IPS-11a (cell line): ENCODE data around the gene PRKCI.
A peak's percentile ranks its signal among the peaks of the same experiment; 100 is the strongest.
"Not testable (repeated sequence)": the region's sequence is repeated elsewhere in the genome, so short reads cannot be mapped to it uniquely, and the experiment has no call there.

Source experiments
- H3K4me3 ChIP-seq: one replicate; pipeline ENCODE4 v1.5.1; 2013; ENCODE audit warnings: low read depth, low read length, control low read depth

PRKCI gene

DNA sequence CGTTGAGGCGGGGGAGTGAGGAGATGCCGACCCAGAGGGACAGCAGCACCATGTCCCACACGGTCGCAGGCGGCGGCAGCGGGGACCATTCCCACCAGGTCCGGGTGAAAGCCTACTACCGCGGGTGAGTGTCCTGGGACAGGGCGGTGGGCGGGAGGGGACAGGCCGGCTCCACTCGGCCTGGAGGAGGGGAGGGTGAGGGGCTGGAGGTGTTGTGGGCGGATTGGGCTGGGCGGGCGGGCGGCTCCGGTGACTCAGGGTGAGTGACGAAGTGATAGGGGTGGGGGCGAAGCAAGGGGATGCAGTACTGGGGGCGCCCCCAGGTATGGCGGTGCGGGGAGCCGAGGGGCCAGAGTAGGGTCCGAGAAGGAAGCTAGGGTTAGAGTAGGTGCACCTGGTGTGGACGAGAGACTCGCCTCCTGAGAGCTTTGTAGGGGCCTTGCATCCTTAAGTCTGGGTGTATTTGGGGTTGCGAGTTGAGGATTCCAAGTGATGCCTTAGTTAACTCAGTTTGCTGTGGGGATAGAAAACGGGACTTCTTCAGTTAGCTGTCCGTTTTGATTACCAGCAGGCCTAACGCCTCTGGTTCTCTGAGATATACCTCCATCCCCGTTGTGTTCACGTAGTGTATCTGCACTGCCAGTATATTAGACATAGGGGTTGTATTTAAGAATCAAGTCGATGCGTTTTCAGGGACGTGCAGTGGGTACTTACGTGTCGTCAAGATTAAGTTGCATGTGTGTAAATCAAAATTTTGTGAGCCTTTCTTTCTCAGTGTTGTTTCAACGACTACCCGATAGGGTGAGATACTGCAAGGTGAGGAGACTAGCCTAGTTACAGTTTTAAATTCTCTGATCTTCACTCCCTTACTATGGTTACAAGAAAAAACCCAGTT, 670 bp downstream of the PRKCI start:
- peak overlapping the region; percentile 92 for H3K4me3 ChIP-seq

DNA sequence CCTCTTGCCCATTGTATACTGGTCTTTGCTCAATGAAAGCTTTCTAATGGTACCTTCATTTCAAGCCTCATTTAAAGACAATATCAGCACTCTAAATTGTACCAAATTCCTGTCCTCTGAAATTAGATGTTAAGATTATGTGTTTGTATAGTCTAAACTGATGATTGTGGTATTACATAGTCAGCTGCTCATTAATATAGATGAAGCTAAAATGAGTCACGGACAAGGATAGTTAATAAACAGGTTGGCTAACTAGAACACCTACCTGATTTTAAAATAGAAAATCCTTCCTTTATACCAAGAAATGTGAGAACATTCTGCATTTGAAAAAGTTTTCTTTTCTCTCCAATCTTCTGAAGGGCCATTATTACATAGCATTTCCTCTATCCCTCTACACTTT, 2.9 kb downstream of the PRKCI start:
- H3K4me3 ChIP-seq = no peak overlapping the region

DNA sequence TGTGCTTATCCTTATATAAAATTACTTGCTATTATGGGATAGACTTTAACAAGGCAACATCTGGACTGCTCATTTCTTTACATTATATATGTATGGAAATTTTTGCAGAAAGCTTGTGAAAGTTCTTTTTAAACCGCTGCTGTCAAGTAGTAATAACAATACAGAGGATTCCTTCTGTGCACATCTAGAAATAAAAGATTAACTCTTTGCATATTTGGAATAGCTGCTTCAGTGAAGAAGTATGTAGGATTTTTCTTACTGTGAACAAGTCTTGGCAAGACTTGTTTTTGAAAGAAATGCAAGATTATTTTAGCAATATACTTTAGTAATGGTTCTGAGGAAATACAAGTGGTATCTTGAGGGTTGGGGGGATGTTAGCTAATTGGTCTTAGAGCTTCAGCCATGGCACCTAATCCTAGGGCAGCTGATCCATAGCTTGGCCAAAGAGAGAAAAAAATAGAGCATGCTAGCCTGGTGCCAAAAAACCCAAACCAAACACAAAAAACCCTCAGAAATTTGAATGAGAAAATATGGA, 4.3 kb downstream of the PRKCI start:
- H3K4me3 ChIP-seq = no peak overlapping the region

DNA sequence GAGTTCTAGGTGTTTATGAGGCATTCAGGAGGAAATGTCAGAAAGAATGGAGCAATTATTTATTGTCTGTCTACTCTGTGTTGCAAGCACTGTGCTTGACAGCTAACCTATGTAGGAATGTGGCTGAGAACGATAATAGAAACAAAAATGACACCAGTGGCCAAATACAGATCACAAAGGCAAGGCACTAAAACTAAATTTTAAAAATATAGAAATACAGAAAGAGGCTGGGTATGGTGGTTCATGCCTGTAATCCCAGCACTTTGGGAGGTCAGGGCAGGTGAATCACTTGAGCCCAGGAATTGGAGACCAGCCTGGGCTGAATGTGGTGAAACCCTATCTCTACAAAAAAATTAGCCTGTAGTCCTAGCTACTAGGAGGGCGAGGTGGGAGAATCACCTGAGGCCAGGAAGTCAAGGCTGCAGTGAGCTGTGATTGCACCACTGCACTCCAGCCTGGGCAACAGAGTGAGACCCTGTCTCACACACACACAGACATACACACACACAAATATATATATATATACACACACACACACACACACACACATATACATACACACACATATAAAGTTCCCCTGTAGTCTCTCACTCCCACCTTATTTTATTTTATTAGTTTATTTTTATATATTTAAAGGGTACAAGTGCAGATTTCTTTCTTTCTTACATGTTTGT, 6.0 kb downstream of the PRKCI start:
- H3K4me3 ChIP-seq = no peak overlapping the region

DNA sequence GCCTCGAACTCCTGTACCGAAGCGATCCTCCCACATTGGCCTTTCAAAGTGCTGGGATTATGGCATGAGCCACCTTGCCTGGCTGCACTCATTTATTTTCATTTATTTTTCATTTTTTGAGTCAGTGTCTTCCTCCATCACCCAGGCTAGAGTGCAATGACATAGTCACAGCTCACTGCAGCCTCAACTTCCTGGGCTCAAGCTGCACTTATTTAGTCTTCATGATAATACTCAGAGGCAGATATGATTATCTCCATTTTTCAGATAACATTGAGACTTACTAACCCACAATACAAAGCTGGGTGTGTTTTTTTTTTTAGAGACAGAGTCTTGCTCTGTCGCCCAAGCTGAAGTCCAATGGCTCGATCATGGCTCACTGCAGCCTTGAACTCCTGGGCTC, 10.0 kb downstream of the PRKCI start:
- no peak overlapping the region for H3K4me3 ChIP-seq

DNA sequence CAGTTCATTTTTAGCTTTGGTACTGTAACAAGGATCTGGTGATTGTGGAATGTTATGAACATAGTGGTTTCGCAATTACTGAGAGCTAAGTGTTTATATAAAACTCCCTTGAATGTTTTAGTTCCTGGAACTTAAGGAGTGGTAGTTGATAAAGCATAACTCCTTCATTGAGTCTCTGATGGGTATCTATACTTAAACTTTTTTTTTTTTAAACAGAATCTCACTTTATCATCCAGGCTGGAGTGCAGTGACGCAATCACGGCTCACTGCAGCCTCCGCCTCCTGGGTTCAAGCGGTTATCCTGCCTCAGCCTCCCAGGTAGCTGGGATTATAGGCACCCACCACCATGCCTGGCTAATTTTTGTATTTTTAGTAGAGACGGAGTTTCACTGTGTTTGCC, 11.3 kb downstream of the PRKCI start:
- no peak overlapping the region for H3K4me3 ChIP-seq

DNA sequence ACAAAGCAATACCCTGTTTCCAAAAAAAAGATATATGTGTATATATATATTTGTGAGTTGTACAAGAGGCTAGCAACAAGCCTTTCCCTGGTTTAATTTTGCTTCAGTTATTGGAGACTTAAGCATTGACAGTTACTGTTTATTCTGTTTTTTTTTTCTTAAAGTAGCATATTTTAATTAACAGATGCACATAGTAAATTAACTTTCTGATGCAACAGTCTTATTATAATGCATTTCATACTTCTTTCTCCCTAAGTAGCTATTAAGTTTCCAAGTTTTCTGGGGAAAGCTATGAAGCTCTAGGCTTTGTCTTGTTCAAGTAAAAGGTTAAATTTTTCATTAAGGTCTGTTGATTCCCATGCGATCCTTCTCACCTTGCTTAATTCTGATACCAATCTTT, 17.9 kb downstream of the PRKCI start:
- no peak overlapping the region for H3K4me3 ChIP-seq

DNA sequence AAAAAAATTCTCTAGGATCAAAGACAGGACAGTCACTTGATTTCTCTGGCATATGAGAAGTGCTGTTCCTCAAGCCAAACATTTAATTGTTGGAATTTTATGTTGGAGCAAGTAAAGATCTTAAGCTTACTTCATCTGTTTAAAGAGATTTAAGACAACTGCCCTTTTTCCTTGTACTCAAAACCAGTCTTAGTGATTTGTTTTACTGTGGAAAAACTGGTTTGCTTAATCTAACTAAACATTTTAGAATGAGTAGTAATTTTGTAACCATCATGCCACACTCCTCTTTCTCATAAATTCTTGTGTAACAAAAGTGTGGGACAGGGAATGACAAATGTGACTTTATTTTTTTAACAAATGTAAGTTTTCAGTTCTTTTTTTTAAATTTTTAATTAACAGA, 18.4 kb downstream of the PRKCI start:
- no peak overlapping the region for H3K4me3 ChIP-seq

DNA sequence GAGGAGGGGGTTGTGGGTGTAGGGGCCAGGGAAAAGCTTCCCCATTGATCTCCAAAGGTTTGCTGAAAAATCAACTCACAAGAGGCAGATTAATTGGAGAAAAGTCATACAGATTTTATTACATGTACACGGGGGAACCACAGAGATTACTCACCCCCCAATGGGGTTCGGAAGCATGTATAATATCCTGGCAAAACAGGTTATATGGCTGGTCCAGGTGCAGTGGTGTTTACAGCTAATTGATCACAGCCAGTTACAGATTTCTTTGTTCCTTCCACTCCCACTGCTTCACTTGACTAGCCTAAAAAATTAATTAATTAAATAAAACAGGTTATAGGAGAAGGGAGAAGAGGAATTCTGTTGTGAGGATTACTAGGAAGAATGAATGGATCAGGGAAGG, 22.4 kb downstream of the PRKCI start:
- H3K4me3 ChIP-seq = no peak overlapping the region

DNA sequence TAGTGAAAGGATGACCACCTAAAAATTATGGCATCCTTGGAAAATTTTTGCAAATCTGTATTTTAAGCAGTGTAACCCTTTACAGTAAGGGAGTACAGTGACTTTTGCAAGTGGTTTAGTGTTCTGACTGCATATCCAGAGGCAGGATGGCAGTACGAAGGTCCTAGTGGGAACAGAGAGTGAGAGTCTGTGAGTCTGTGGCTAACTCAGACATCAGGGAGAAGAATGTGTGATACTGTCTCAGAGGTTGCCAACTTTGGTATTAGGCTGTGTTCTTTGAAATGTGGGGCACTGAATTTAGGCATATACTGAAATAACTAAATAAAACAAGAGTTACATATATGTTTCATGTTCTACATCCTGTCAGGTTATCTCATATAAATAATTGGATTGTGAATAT, 25.7 kb downstream of the PRKCI start:
- no peak overlapping the region for H3K4me3 ChIP-seq

DNA sequence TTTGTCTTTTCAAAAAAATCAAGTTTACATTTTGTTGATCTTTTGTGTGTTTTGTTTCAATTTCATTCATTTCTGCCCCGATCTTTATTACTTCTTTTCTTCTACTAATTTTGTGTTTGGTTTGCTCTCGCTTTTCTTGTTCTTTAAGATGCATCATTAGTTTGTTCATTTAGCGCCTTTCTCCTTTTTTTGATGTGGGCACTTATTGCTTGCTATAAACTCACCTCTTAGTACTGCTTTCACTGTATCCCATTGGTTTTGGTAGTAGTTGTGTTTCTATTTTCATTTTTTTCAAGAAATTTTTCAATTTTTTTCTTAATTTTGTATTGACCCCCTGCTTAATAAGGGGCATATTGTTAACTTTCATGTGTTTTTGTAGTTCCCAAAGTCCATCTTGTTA, 34.4 kb downstream of the PRKCI start:
- H3K4me3 ChIP-seq = no peak overlapping the region

DNA sequence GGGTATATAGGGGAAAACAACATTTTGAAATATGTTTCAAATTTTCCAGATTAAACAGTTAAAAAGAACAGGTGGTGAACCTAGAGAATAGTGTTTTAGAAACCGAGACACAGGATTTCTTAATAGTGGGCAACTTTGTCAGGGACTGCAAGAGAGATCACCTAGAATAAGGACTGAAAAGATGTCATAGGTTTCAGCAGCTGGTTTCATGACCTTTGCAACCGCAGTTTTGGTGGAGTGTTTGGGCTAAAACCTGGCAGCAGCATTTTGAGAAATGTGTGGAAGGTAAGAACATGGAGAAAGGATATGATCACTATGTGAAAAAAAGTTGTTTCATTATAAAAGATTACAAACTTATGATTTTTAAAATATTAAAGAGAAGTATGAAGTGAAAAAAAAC, 34.9 kb downstream of the PRKCI start:
- H3K4me3 ChIP-seq = no peak overlapping the region

DNA sequence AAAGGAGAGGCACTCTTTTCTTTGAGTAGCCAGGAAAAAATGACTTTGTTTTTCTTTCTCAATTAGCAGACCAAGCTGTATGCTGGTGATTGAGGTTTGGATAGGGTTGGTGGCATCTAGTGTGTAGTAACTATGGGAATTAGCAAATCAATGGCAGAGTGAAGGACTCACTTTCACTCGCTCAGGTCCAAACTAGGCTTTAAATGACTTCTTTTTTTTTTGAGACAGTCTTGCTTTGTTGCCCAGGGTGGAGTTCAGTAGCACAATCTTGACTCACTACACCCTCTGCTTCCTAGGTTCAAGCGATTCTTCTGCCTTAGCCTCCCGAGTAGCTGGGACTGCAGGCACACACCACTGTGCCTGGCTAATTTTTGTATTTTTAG, 35.9 kb downstream of the PRKCI start:
- H3K4me3 ChIP-seq = no peak overlapping the region

DNA sequence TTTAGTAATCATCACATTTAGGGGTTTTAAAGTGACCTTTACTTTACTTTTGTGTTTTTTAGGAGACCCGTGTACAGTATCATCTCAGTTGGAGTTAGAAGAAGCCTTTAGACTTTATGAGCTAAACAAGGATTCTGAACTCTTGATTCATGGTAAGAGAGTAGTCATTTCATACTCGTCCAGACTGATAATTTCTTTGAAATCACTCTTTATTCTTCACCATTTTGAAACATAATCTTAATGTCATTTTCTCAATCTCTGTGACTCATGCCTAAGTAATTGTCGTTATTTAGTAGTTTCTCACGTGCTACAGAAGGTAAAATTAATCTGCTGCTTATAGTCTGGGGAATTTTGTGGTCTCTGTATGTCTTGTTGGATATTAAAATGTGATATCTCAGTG, 37.7 kb downstream of the PRKCI start:
- H3K4me3 ChIP-seq = no peak overlapping the region

DNA sequence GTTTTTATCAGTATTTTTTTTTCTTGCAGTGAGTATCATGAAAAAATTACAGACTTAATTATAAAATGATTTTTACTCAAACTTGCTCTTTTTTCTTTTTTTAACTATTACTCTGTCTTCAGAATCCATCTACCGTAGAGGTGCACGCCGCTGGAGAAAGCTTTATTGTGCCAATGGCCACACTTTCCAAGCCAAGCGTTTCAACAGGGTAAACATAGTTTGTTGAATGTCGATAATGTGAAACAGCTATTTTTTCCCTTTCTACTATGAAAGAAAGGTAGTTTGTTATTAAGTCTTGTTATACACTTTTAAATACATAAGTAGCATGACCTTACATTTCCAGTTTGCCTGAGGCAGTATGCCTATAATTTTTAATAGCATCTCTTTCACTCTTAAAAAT, 45.6 kb downstream of the PRKCI start:
- no peak overlapping the region for H3K4me3 ChIP-seq

DNA sequence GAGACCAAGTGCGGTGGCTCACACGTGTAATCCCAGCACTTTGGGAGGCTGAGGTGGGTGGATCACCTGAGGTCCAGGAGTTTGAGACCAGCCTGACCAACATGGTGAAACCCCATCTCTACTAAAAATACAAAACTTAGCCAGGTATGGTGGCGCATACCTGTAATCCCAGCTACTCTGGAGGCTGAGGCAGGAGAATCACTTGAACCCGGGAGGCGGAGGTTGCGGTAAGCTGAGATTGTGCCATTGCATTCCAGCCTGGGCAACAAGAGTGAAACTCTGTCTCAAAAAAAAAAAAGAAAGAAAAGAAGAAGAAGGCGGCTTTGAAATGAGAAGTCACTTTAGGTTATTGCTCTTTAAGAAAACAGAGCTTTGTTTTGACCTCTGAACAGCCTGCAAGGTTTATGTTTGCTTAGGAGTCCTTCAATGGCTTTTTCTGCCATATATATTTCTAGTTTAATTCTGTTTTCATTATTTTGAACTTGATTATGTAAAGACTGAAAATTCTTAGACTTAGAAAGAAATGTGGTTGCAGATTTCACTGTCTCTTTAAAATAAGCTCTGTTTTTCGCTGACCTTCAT, 47.5 kb downstream of the PRKCI start:
- H3K4me3 ChIP-seq = not testable (repeated sequence)

DNA sequence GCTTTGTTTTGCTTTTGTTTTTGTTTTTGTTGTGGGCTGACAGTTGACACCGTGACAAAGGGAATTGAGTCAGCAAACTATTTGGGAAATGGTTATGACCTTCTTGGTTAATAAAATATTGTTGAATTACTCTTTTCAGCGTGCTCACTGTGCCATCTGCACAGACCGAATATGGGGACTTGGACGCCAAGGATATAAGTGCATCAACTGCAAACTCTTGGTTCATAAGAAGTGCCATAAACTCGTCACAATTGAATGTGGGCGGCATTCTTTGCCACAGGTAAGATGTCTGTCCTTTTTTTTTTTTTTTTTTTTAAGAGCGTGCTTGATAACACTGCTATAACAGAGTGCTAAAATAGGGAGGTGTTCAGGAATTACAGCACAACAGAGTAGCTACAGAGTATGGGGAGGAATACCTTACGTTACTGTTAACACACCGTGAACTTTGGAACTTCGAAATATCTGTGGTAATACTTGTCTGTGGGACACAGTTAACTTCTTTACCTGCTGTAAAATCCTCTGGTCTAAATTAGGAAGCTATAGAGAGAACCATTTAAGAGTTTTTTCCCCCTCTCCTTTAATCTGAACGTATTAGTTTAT, 48.2 kb downstream of the PRKCI start:
- no peak overlapping the region for H3K4me3 ChIP-seq

DNA sequence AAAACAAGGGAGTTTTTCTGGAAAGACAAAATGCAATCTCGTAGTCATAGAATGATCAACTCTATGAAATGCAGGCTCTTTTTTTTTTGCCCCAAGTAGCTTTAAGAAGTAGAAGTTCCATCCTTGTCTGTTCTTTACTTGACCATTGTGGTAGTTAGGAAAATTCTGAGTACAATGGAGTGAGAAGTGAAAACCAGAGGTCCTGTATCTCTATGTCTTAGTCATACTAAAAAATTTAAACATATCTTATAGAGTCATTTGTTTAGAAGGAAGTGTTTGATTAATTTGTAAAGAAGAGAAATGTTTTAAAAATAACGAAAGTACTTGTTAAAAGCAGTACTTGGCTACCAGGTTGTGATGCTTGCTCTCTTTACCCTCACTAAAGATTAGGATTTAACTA, 52.4 kb downstream of the PRKCI start:
- H3K4me3 ChIP-seq = no peak overlapping the region

DNA sequence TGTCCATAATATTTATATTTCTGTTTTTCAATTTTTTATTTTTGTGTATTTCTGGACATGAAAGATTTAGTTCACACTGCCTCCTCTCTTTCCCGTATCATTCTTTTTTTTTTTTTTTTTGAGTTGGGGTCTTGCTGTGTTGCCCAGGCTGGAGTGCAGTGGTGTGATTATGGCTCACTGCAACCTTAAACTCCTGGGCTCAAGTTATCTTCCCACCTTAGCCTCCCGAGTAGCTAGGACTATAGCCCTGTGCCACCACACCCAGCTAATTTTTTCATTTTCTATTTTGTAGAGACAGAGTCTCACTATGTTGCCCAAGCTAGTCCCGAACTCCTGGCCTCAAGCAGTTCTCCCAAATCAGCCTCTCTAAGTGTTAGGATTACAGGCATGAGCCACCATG, 53.6 kb downstream of the PRKCI start:
- H3K4me3 ChIP-seq = no peak overlapping the region

DNA sequence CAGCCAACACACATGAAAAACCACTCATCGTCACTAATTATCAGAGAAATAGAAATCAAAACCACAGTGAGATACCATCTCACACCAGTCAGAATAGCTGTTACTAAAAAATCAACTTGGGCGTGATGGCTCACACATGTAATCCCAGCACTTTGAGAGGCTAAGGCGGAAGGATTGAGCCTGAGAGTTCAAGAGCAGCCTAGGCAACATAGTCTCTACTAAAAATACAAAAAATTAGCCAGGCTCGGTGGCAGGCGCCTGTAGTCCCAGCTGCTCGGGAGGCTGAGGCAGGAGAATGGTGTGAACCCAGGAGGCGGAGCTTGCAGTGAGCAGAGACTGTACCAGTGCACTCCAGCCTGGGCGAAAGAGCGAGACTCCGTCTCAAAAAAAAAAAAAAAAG, 55.1 kb downstream of the PRKCI start:
- H3K4me3 ChIP-seq = not testable (repeated sequence)

DNA sequence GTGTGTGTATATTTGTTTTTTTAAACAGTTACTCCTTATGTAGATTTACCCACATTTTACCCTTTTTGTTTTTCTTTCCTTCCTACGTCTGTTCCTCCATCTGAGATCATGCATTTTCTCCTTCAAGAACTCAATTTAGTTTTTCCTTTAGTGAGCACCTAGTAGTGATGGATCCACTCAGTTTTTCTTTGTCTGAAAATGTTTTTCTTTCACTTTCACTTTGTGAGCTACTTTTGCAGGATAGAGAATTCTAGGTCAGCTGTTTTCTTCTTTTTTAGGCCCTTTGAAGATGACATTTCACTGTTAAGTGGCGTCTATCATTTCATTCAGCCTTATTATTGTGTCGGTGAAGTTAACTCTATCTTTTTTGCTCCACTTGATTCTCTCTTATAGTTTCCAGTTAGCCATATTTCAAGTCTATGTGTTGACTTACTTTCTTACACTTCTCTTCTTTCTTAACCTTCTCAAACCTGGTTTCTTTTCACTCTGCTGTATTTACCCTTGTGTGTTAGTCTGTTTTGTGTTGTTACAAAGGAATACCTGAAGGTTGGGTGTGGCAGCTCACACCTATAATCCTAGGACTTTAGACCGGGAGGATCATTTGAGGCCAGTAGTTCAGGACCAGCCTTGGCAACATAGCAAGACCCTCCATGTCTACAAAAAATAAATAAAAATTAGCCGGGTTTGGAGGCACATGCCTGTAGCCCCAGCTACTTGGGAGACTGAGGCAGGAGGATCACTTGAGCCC, 55.8 kb downstream of the PRKCI start:
- H3K4me3 ChIP-seq = no peak overlapping the region
